ENCODE results near the gene RHBDD2. TPM values are rescaled to one million over a fixed set of nuclear protein-coding genes. Genes with fewer than 3 reads are reported as not detected.

Gene RHBDD2
- total and polyA plus RNA-seq, 10 of the 15 experiments (the other 5 are each of a cell fraction or from before 2014, with no cell fraction given): 3.9 to 39.8 (median 16.9) TPM

GRCh38 chr7:75924889-75925288 is 46.1 kb downstream of the RHBDD2 start:
- Histone ChIP-seq H3K27ac (ENCODE audit: control insufficient read depth, insufficient read depth) (no peak overlapping the region), H3K27me3 (replicated peaks in 1 of 2; ENCODE audit: control insufficient read depth in 2 of 2, insufficient read depth in 2 of 2, low read length in 1 of 2) (no peaks in the 10 kb centered on the region), H3K9ac (ENCODE audit: control insufficient read depth, insufficient read depth, low read length) (no peak overlapping the region), H3K36me3 (ENCODE audit: control insufficient read depth in 2 of 2, insufficient read depth in 2 of 2, low read length in 1 of 2) (no peaks in the 10 kb centered on the region), H3K9me3 (replicated peaks; ENCODE audit: control insufficient read depth, insufficient read depth, low read length) (no peaks in the 10 kb centered on the region), H3K4me2 (ENCODE audit: control insufficient read depth, insufficient read depth) (peak overlapping the region; percentile 2; the same call in 1 of the 2 replicates), H3K79me2 (ENCODE audit: control insufficient read depth, insufficient read depth, low read length) (peaks cover 28% of the 10 kb centered on the region), H2AFZ (ENCODE audit: control insufficient read depth, low read depth, low read length) (no peak overlapping the region), H3K4me1 (ENCODE audit: control insufficient read depth, insufficient read depth, low read length) (peaks cover 36% of the 10 kb centered on the region), H4K20me1 (ENCODE audit: control insufficient read depth, insufficient read depth) (no peaks in the 10 kb centered on the region), H3K4me3 (no peak overlapping the region)
- WGBS (ENCODE audit: insufficient coverage, insufficient replicate concordance, low lambda C conversion rate, missing lambda C conversion rate): 96% methylated on average over 2 of the region's 2 CpGs
- POLR2A ChIA-PET: interaction anchor here (0.8 to 2.7 kb wide), 2 partner anchors 10 to 21 kb away, joined by 3 to 17 read pairs; partner anchors contain the start of gene POR
- in situ Hi-C loops (cut with MboI) (no loop called here), intact Hi-C loops (cut with micrococcal nuclease; ENCODE audit: unreplicated experiment) (no loop called here)
- BruUV-seq (replicated peaks): no TSS peak
- no peak for DNase-seq (ENCODE audit: low read depth, low spot score)
- ATAC-seq: no peak; the same call in 2 of the 3 replicates
- FAIRE-seq: no peak
- RAD21 ChIA-PET (ENCODE audit: unreplicated experiment): interaction anchor here (1.4 kb wide), 1 partner anchor 9 kb away, joined by 3 read pairs; the partner anchor contains the start of gene POR
- SMC1A ChIA-PET (ENCODE audit: uncharacterized antibody, unreplicated experiment): interaction anchor here (1.6 kb wide), 1 partner anchor 9 kb away, joined by 8 read pairs; no protein-coding TSS in a partner anchor
- CTCF ChIA-PET: interaction anchor here (0.7 to 1.3 kb wide), 4 partner anchors 46 to 96 kb away, joined by 3 to 4 read pairs (median 3); partner anchors contain the start of gene RHBDD2
- TF ChIP-seq SUZ12 (IDR thresholded peaks at IDR 0.05; ENCODE audit: unreplicated experiment): no peak
- TF ChIP-seq ELK1 (IDR thresholded peaks at IDR 0.05; ENCODE audit: low read depth, low read length): no peak
- no peak for TF ChIP-seq NFXL1 (IDR thresholded peaks at IDR 0.05; ENCODE audit: borderline replicate concordance)
- TF ChIP-seq EZH2 (IDR thresholded peaks at IDR 0.05; ENCODE audit: borderline replicate concordance, control insufficient read depth, low read depth, low read length): no peak
- no peak for TF ChIP-seq SMARCA5 (IDR thresholded peaks at IDR 0.05)
- TF ChIP-seq HSF1 (IDR thresholded peaks at IDR 0.05; ENCODE audit: low read depth, low read length): no peak
- no peak for TF ChIP-seq GATAD2B (conservative IDR thresholded peaks at IDR 0.05; ENCODE audit: low read depth)
- TF ChIP-seq NR2C1 (IDR thresholded peaks at IDR 0.05): no peak
- peak in 1 of 2 experiments; percentile 49; a peak in 2 of 4 replicates for TF ChIP-seq IKZF2 (IDR thresholded peaks at IDR 0.05)
- TF ChIP-seq BCL11A (IDR thresholded peaks at IDR 0.05; ENCODE audit: low read depth, low read length): no peak
- no peak for TF ChIP-seq WRNIP1 (IDR thresholded peaks at IDR 0.05; ENCODE audit: borderline replicate concordance, low read depth, low read length)
- TF ChIP-seq MLLT1 (IDR thresholded peaks at IDR 0.05): no peak
- no peak for TF ChIP-seq POLR2AphosphoS5 (IDR thresholded peaks at IDR 0.05; ENCODE audit: low read length)
- no peak for TF ChIP-seq SIN3A (IDR thresholded peaks at IDR 0.05; ENCODE audit: low read depth, low read length)
- no peak for TF ChIP-seq KDM1A (IDR thresholded peaks at IDR 0.05; ENCODE audit: borderline replicate concordance)
- peak; percentile 87 for TF ChIP-seq EED (IDR thresholded peaks at IDR 0.05; ENCODE audit: low read depth)
- no peak for TF ChIP-seq SRF (IDR thresholded peaks at IDR 0.05; ENCODE audit: low read depth in 2 of 2, low read length in 2 of 2)
- no peak for TF ChIP-seq IRF3 (IDR thresholded peaks at IDR 0.05)
- no peak; the same call in 1 of the 2 replicates for TF ChIP-seq MTA3 (IDR thresholded peaks at IDR 0.05; ENCODE audit: borderline replicate concordance, low read length)
- TF ChIP-seq STAT1 (conservative IDR thresholded peaks at IDR 0.05): no peak
- peak; percentile 77 for TF ChIP-seq SPI1 (IDR thresholded peaks at IDR 0.05; ENCODE audit: borderline replicate concordance, insufficient read depth, low read depth, low read length)
- TF ChIP-seq RUNX3 (IDR thresholded peaks at IDR 0.05; ENCODE audit: low read length): peak; percentile 71

All from GM12878 (cell line).